Hippocampal formation (tissue), 2 donors: Measurements from ENCODE around the gene PCBD2.

Source experiments
- DNase-seq, 2 donors: peaks; one replicate each; lab custom pipeline; 2025; lab: John Stamatoyannopoulos, UW

PCBD2 gene

GRCh38 chr5:135007749-135008363 is 102.9 kb downstream of the PCBD2 start:
- DNase-seq: no peak

- no peak for DNase-seq
Measured at GRCh38 chr5:135008556-135008955, 103.6 kb downstream of the PCBD2 start.

GRCh38 chr5:135008981-135009735 is 104.2 kb downstream of the PCBD2 start:
- DNase-seq: no peak

GRCh38 chr5:135009736-135010501 is 105.0 kb downstream of the PCBD2 start:
- no peak for DNase-seq

GRCh38 chr5:135010502-135011354 is 105.8 kb downstream of the PCBD2 start:
- no peak for DNase-seq

GRCh38 chr5:135011355-135012032 is 106.6 kb downstream of the PCBD2 start:
- DNase-seq: no peak

GRCh38 chr5:135012033-135012588 is 107.2 kb downstream of the PCBD2 start:
- no peak for DNase-seq
